Trophoblast cell (in vitro differentiated cells and primary cell): ENCODE data around the gene USP4.
"Not testable (repeated sequence)": the region's sequence is repeated elsewhere in the genome, so short reads cannot be mapped to it uniquely, and the experiment has no call there.

Experiments used
- DNase-seq, 2 donors: peaks; one replicate each; pipeline ENCODE4 v3.0.0-alpha.2; 2016
- H2AFZ ChIP-seq: 2 replicates; pipeline ENCODE4 v1.6.1; 2013; ENCODE audit warnings: low read length, moderate library complexity, mild to moderate bottlenecking; ENCODE audit not compliant: insufficient read depth, poor library complexity
- H2AK5ac ChIP-seq: 2 replicates; pipeline ENCODE4 v1.6.1; 2013; ENCODE audit warnings: mild to moderate bottlenecking, low read length
- H2BK120ac ChIP-seq: 2 replicates; pipeline ENCODE4 v1.6.1; 2013; ENCODE audit warnings: low read length, mild to moderate bottlenecking, moderate library complexity; ENCODE audit not compliant: insufficient read depth, poor library complexity
- H2BK12ac ChIP-seq: 2 replicates; pipeline ENCODE4 v1.6.1; 2013; ENCODE audit warnings: mild to moderate bottlenecking, low read length, moderate library complexity
- H2BK5ac ChIP-seq: 2 replicates; pipeline ENCODE4 v1.6.1; 2013; ENCODE audit warnings: low read length, low read depth, moderate library complexity, mild to moderate bottlenecking; ENCODE audit not compliant: poor library complexity
- H3K14ac ChIP-seq: 2 replicates; pipeline ENCODE4 v1.6.1; 2013; ENCODE audit warnings: mild to moderate bottlenecking, low read length
- H3K18ac ChIP-seq: 2 replicates; pipeline ENCODE4 v1.6.1; 2013; ENCODE audit warnings: mild to moderate bottlenecking, low read length
- H3K23ac ChIP-seq: 2 replicates; pipeline ENCODE4 v1.6.1; 2013; ENCODE audit warnings: low read length
- H3K27ac ChIP-seq: 2 replicates; pipeline ENCODE4 v1.5.1; 2013; ENCODE audit warnings: low read depth, mild to moderate bottlenecking, inconsistent platforms, low read length, moderate library complexity
- H3K27me3 ChIP-seq: 2 replicates; pipeline ENCODE4 v1.6.1; 2013; ENCODE audit warnings: inconsistent platforms, mild to moderate bottlenecking, low read length, moderate library complexity; ENCODE audit not compliant: insufficient read depth
- H3K36me3 ChIP-seq, 2 experiments: 1 replicate in 1 of 2; 2 replicates in 1 of 2; pipeline ENCODE4 v1.6.1; 2013; ENCODE audit warnings: low read length in 2 of 2, mild to moderate bottlenecking in 2 of 2, moderate library complexity in 1 of 2; ENCODE audit not compliant: insufficient read depth in 2 of 2, control insufficient read depth in 1 of 2
- H3K4ac ChIP-seq: 2 replicates; pipeline ENCODE4 v1.6.1; 2013; ENCODE audit warnings: low read depth, mild to moderate bottlenecking, low read length, moderate library complexity
- H3K4me1 ChIP-seq, 2 experiments: 1 replicate in 1 of 2; 2 replicates in 1 of 2; pipeline ENCODE4 v1.6.1; 2013; ENCODE audit warnings: low read length in 2 of 2, mild to moderate bottlenecking in 2 of 2, moderate library complexity in 1 of 2; ENCODE audit not compliant: insufficient read depth in 2 of 2, control insufficient read depth in 1 of 2
- H3K4me2 ChIP-seq: 2 replicates; pipeline ENCODE4 v1.6.1; 2013; ENCODE audit warnings: inconsistent platforms, mild to moderate bottlenecking, low read length, moderate library complexity
- H3K4me3 ChIP-seq: 2 replicates; pipeline ENCODE4 v1.5.1; 2013; ENCODE audit warnings: mild to moderate bottlenecking, low read depth, low read length, inconsistent platforms
- H3K79me1 ChIP-seq: one replicate; pipeline ENCODE4 v1.6.1; 2013; ENCODE audit warnings: low read length
- H3K79me2 ChIP-seq: 2 replicates; pipeline ENCODE4 v1.6.1; 2013; ENCODE audit warnings: low read length, mild to moderate bottlenecking; ENCODE audit not compliant: control insufficient read depth, insufficient read depth, poor library complexity
- H3K9ac ChIP-seq: 2 replicates; pipeline ENCODE4 v1.6.1; 2013; ENCODE audit warnings: mild to moderate bottlenecking, low read length
- H3K9me3 ChIP-seq: 2 replicates; pipeline ENCODE4 v1.6.1; 2013; ENCODE audit warnings: low read depth, mild to moderate bottlenecking, control low read depth, inconsistent platforms, low read length; ENCODE audit not compliant: insufficient read depth
- H4K12ac ChIP-seq: 2 replicates; pipeline ENCODE4 v1.6.1; 2013; ENCODE audit warnings: low read depth, mild to moderate bottlenecking, low read length, moderate library complexity
- H4K8ac ChIP-seq: 2 replicates; pipeline ENCODE4 v1.6.1; 2013; ENCODE audit warnings: low read depth, mild to moderate bottlenecking, low read length, moderate library complexity
- H4K91ac ChIP-seq: one replicate; pipeline ENCODE4 v1.6.1; 2013; ENCODE audit warnings: low read depth, mild to moderate bottlenecking, low read length, moderate library complexity
- WGBS: extraction: QIAGEN DNeasy Blood & Tissue Kit; methylation state at CpG from one replicate; pipeline ENCODE4 v1.1.7; 2013; ENCODE audit warnings: missing lambda C conversion rate; ENCODE audit not compliant: insufficient read length, insufficient coverage; ENCODE audit errors: extremely low coverage; 5-methylcytosine and 5-hydroxymethylcytosine counted together

USP4 gene

DNA sequence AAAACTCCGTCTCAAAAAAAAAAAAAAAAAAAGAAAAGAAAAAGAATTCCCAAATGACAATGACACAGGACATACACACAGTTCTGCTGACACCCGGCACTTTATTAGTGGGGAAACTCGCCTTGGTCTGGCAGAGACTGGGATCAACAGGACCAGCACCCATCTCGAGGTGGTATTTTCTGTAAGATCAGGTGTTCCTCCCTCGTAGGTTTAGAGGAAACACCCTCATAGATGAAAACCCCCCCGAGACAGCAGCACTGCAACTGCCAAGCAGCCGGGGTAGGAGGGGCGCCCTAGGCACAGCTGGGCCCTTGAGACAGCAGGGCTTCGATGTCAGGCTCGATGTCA lies 17.2 kb upstream of the USP4 start:
- not testable (repeated sequence) for H3K23ac ChIP-seq, H4K12ac ChIP-seq, H3K79me2 ChIP-seq, H2BK120ac ChIP-seq, H3K4me3 ChIP-seq, H3K27ac ChIP-seq, H4K91ac ChIP-seq, H3K9me3 ChIP-seq, H2BK5ac ChIP-seq, H2BK12ac ChIP-seq, H2AFZ ChIP-seq, H4K8ac ChIP-seq, DNase-seq, H3K18ac ChIP-seq, H2AK5ac ChIP-seq, H3K14ac ChIP-seq, H3K9ac ChIP-seq, H3K27me3 ChIP-seq
- no CpG with 5 or more reads among the region's 10 CpGs for WGBS
- peak overlapping the region; percentile 58 for H3K4me2 ChIP-seq
- H3K79me1 ChIP-seq = peaks cover 13% of the 10 kb centered on the region
- H3K4ac ChIP-seq = peak overlapping the region; percentile 72
- H3K36me3 ChIP-seq = peaks cover 34 to 37% of the 10 kb centered on the region in 2 experiments
- H3K4me1 ChIP-seq = peaks cover 8 to 10% of the 10 kb centered on the region in 2 experiments

- Histone ChIP-seq H4K8ac (no peak overlapping the region), H2BK12ac (no peak overlapping the region), H3K36me3 (peaks cover 10 to 13% of the 10 kb centered on the region in 2 experiments), H2BK120ac (no peak overlapping the region), H3K9me3 (peaks cover 2% of the 10 kb centered on the region), H3K79me2 (peaks cover 4% of the 10 kb centered on the region), H3K4me3 (no peak overlapping the region), H3K27me3 (no peaks in the 10 kb centered on the region), H3K23ac (no peak overlapping the region), H3K4ac (no peak overlapping the region), H3K27ac (no peak overlapping the region), H3K18ac (no peak overlapping the region), H2AFZ (no peak overlapping the region), H4K91ac (no peak overlapping the region), H3K14ac (no peak overlapping the region), H2BK5ac (no peak overlapping the region), H3K4me1 (peaks cover 0 to 7% of the 10 kb centered on the region in 2 experiments), H3K79me1 (peaks cover 4% of the 10 kb centered on the region), H3K9ac (no peak overlapping the region), H4K12ac (no peak overlapping the region), H2AK5ac (no peak overlapping the region), H3K4me2 (no peak overlapping the region)
- no CpG with 5 or more reads among the region's 5 CpGs for WGBS
- DNase-seq = no peak
These were observed 13.1 kb upstream of the USP4 start for GRCh38 chr3:49352890-49353421.

DNA sequence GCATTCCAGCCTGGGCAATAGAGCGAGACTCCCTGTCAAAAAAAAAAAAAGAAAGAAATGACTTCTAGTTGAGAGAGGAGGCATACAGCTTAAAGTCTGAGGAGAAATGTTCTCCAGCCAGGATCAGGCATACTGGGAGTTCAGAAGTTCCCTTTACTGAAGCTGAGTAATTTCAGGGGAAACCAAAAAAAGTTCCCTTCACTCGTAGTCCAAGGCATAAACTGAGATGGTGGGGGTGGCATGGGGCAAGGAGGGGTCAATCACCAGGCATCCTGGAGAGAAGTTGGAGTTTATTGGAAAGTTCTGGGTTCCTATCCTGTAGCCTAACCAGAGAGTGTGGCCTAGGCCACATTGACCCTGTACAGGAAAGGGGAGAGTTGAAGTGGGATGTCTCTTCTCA lies 12.4 kb upstream of the USP4 start:
- WGBS = no CpG with 5 or more reads among the region's 2 CpGs
- Histone ChIP-seq H3K18ac (no peak overlapping the region), H3K27ac (no peak overlapping the region), H4K12ac (no peak overlapping the region), H2AK5ac (no peak overlapping the region), H3K4ac (no peak overlapping the region), H2AFZ (no peak overlapping the region), H4K8ac (no peak overlapping the region), H2BK12ac (no peak overlapping the region), H4K91ac (no peak overlapping the region), H2BK120ac (no peak overlapping the region), H3K36me3 (peaks cover 9 to 11% of the 10 kb centered on the region in 2 experiments), H3K9ac (no peak overlapping the region), H3K4me2 (no peak overlapping the region), H3K79me1 (no peaks in the 10 kb centered on the region), H3K23ac (no peak overlapping the region), H3K14ac (no peak overlapping the region), H3K4me3 (no peak overlapping the region), H3K79me2 (no peaks in the 10 kb centered on the region), H3K4me1 (peaks cover 0 to 4% of the 10 kb centered on the region in 2 experiments), H3K27me3 (no peaks in the 10 kb centered on the region), H3K9me3 (peaks cover 2% of the 10 kb centered on the region), H2BK5ac (no peak overlapping the region)
- DNase-seq = peak in 1 of 2 donors; percentile 21

- Histone ChIP-seq H3K79me1 (no peaks in the 10 kb centered on the region), H3K9me3 (peaks cover 2% of the 10 kb centered on the region), H2BK12ac (no peak overlapping the region), H3K4me3 (no peak overlapping the region), H3K4ac (no peak overlapping the region), H4K12ac (no peak overlapping the region), H2BK120ac (no peak overlapping the region), H2AK5ac (no peak overlapping the region), H3K23ac (no peak overlapping the region), H3K9ac (no peak overlapping the region), H3K79me2 (no peaks in the 10 kb centered on the region), H3K27ac (no peak overlapping the region), H3K14ac (no peak overlapping the region), H4K91ac (no peak overlapping the region), H2BK5ac (no peak overlapping the region), H3K27me3 (no peaks in the 10 kb centered on the region), H4K8ac (no peak overlapping the region), H2AFZ (no peak overlapping the region), H3K4me2 (no peak overlapping the region), H3K36me3 (peaks cover 8% of the 10 kb centered on the region in 2 experiments), H3K4me1 (peaks cover 0 to 4% of the 10 kb centered on the region in 2 experiments), H3K18ac (no peak overlapping the region)
- no CpG with 5 or more reads among the region's 1 CpG for WGBS
- DNase-seq = peak in 1 of 2 donors; percentile 39
These were observed 11.7 kb upstream of the USP4 start for GRCh38 chr3:49351521-49352011.
